GM21737 (cell line): ENCODE measurements around the gene NCOR1.

ENCODE experiments used
- ATAC-seq: cut with Tn5 transposase; IDR thresholded peaks from one replicate; pipeline ENCODE4 v1.9.1; 2021; ENCODE audit warnings: mild to moderate bottlenecking, moderate library complexity; ENCODE audit not compliant: unreplicated experiment

Gene NCOR1

DNA sequence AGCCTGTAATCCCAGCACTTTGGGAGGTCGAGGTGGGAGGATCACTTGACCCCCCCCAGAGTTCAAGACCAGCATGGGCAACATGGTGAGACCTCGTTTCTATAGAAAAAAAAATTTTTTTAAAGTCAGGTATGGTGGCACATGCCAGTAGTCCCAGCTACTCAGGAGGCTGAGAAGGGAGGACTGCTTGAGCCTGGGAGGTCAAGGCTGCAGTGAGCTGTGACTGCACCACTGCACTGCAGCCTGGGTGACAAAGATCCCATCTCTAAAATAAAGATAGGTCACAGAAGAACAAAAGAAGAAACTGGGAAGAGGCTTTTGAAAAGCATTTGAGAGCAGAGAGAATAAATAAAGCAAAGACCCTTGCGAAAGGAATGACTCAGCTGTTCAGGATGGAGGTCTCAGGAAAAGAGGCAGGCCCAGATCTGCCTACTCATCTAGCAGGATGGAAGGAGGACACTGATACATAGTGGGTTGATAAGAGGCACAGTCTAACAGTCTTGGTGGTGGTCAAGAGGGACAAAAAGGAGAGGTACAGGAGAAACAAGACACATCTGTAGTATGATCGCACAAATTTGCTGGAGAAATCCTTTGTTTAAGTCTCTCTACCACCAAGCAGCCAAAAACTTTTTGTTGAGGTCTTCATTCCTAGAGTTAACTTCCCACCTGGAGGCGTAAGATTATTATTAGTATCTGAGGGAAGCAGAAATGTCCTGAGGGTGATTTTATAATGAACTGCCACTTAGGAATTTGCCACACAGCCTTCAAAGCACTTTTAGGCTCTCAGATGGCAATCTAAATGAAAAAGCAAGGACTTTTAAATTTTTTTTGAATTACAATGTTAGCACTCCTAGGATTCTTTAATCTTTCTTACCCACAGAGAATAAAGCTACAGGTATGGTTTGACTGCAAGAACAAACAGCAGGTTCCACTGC lies 233.4 kb downstream of the NCOR1 start:
- ATAC-seq: no peak

DNA sequence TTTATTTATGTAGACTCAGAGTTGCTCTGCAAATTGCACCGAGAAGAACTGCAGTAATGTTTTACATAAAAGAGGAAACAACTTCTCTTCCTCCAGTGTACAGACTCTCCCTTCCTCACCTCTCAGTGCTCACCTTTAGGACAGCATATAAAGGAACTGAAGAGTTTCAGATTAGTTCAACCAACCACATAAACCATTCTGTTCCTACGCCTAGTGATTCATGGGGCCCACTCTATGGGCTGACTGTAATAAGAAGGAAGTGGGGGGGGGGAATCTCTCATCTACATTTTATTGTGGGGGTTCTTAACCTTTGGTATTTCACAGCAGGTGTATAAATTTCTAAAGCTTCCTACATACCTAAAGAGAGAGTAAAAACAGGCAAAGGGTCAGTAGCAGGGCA lies 234.1 kb downstream of the NCOR1 start:
- no peak for ATAC-seq
